Measurements from ENCODE around the gene ZNF20.
A peak's percentile ranks its signal among the peaks of the same experiment; 100 is the strongest.

ZNF20 gene

GRCh38 chr19:12139885-12140544 lies at the start of gene ZNF20:
Gene ZNF20, minus strand, starts transcription at chr19:12140350. Its CDS starts 168 bp downstream, at chr19:12140182.
- DNase-seq, result peak; percentile 99

- no peak for DNase-seq
These were observed 47.5 kb upstream of the ZNF20 start for GRCh38 chr19:12187625-12188024.

GRCh38 chr19:12180377-12180776 lies 40.2 kb upstream of the ZNF20 start:
- no peak for DNase-seq

- DNase-seq, result no peak
These were observed 26.5 kb upstream of the ZNF20 start for GRCh38 chr19:12166626-12167025.

GRCh38 chr19:12163826-12164225 lies 23.7 kb upstream of the ZNF20 start:
- no peak for DNase-seq

GRCh38 chr19:12162882-12163806 lies 23.0 kb upstream of the ZNF20 start, which contains the start of gene ZNF136:
Gene ZNF136, plus strand, starts transcription at chr19:12163096. Its CDS starts 108 bp downstream, at chr19:12163204.
- peak; percentile 98 for DNase-seq

- DNase-seq, result no peak
These were observed 22.3 kb upstream of the ZNF20 start for GRCh38 chr19:12162513-12162881.

- DNase-seq, result no peak
These were observed 19.7 kb upstream of the ZNF20 start for GRCh38 chr19:12159773-12160414.

GRCh38 chr19:12156223-12157058 lies 16.3 kb upstream of the ZNF20 start, which contains the start of gene ZNF625:
Gene ZNF625, minus strand, starts transcription at chr19:12156734. Its CDS starts 176 bp downstream, at chr19:12156558.
- DNase-seq, result peak; percentile 98

GRCh38 chr19:12155324-12155860 lies 15.2 kb upstream of the ZNF20 start:
- DNase-seq, result no peak

GRCh38 chr19:12145348-12145747 lies 5.2 kb upstream of the ZNF20 start:
- DNase-seq, result no peak

- DNase-seq, result no peak
These were observed 1.2 kb upstream of the ZNF20 start for GRCh38 chr19:12141405-12141736.

- peak; percentile 90 for DNase-seq
These were observed 625 bp upstream of the ZNF20 start for GRCh38 chr19:12140545-12141404.

GRCh38 chr19:12139269-12139668 lies 881 bp downstream of the ZNF20 start:
- DNase-seq, result no peak

- no peak for DNase-seq
These were observed 2.8 kb downstream of the ZNF20 start for GRCh38 chr19:12137221-12137940.

GRCh38 chr19:12133069-12133468 lies 7.1 kb downstream of the ZNF20 start:
- DNase-seq, result no peak

- no peak for DNase-seq
These were observed 13.4 kb downstream of the ZNF20 start for GRCh38 chr19:12126707-12127106.

- no peak for DNase-seq
These were observed 22.8 kb downstream of the ZNF20 start for GRCh38 chr19:12117201-12117970.

- no peak for DNase-seq
These were observed 27.0 kb downstream of the ZNF20 start for GRCh38 chr19:12113121-12113520.

- no peak for DNase-seq
These were observed 27.4 kb downstream of the ZNF20 start for GRCh38 chr19:12112701-12113100.

Data from islet precursor cell (in vitro differentiated cells).